ENCODE data around the gene CARD11. TPM values are rescaled to one million over a fixed set of nuclear protein-coding genes. Genes with fewer than 3 reads are reported as not detected.
A peak's percentile ranks its signal among the peaks of the same experiment; 100 is the strongest.

Gene CARD11
- total RNA-seq, 1 donor from 2014 or later: 0.63 TPM

- no peak for ATAC-seq
Measured at GRCh38 chr7:2912684-2913439, 130.8 kb downstream of the CARD11 start.

GRCh38 chr7:2911466-2911865 lies 132.2 kb downstream of the CARD11 start:
- no peak for ATAC-seq
- no peak for DNase-seq (ENCODE audit: low spot score)

More at GRCh38 chr7:2912684-2913439, 130.8 kb downstream of the CARD11 start:
- no peak for DNase-seq (ENCODE audit: low spot score)

- ATAC-seq: no peak
Measured at GRCh38 chr7:2909471-2910039, 134.1 kb downstream of the CARD11 start.

GRCh38 chr7:2909043-2909442 lies 134.6 kb downstream of the CARD11 start:
- ATAC-seq (no peak), DNase-seq (ENCODE audit: low spot score) (no peak)

More at GRCh38 chr7:2909471-2910039, 134.1 kb downstream of the CARD11 start:
- DNase-seq (ENCODE audit: low spot score): no peak

- ATAC-seq (no peak), DNase-seq (ENCODE audit: low spot score) (no peak)
Measured at GRCh38 chr7:2908103-2908683, 135.5 kb downstream of the CARD11 start.

- no peak for DNase-seq (ENCODE audit: low spot score)
- no peak for ATAC-seq
Measured at GRCh38 chr7:2906197-2906931, 137.3 kb downstream of the CARD11 start.

GRCh38 chr7:2905500-2905899 lies 138.2 kb downstream of the CARD11 start:
- DNase-seq (ENCODE audit: low spot score): no peak
- ATAC-seq: no peak

- DNase-seq (ENCODE audit: low spot score): no peak
- no peak for ATAC-seq
Measured at GRCh38 chr7:2905027-2905426, 138.6 kb downstream of the CARD11 start.

- no peak for DNase-seq (ENCODE audit: low spot score)
- ATAC-seq: no peak
Measured at GRCh38 chr7:2904202-2904601, 139.5 kb downstream of the CARD11 start.

GRCh38 chr7:2903682-2904162 lies 139.9 kb downstream of the CARD11 start:
- peak; percentile 47 for DNase-seq (ENCODE audit: low spot score)
- no peak for ATAC-seq

- ATAC-seq: no peak
Measured at GRCh38 chr7:2897023-2897422, 146.6 kb downstream of the CARD11 start.

GRCh38 chr7:2896131-2896530 lies 147.5 kb downstream of the CARD11 start:
- DNase-seq (ENCODE audit: low spot score): no peak
- ATAC-seq: no peak

More at GRCh38 chr7:2897023-2897422, 146.6 kb downstream of the CARD11 start:
- DNase-seq (ENCODE audit: low spot score): no peak

GRCh38 chr7:2894118-2894940 lies 149.3 kb downstream of the CARD11 start:
- DNase-seq (ENCODE audit: low spot score) (no peak), ATAC-seq (no peak)

- no peak for ATAC-seq
Measured at GRCh38 chr7:2893411-2893861, 150.2 kb downstream of the CARD11 start.

GRCh38 chr7:2892549-2892948 lies 151.1 kb downstream of the CARD11 start:
- DNase-seq (ENCODE audit: low spot score) (no peak), ATAC-seq (no peak)

More at GRCh38 chr7:2893411-2893861, 150.2 kb downstream of the CARD11 start:
- DNase-seq (ENCODE audit: low spot score): no peak

- DNase-seq (ENCODE audit: low spot score) (no peak), ATAC-seq (no peak)
Measured at GRCh38 chr7:2887816-2888215, 155.9 kb downstream of the CARD11 start.

- ATAC-seq (peak; percentile 95), DNase-seq (ENCODE audit: low spot score) (peak; percentile 53)
Measured at GRCh38 chr7:2886900-2887299, 156.8 kb downstream of the CARD11 start.

- ATAC-seq (no peak), DNase-seq (ENCODE audit: low spot score) (no peak)
Measured at GRCh38 chr7:2886391-2886790, 157.3 kb downstream of the CARD11 start.

- DNase-seq (ENCODE audit: low spot score) (no peak), ATAC-seq (no peak)
Measured at GRCh38 chr7:2884161-2884560, 159.5 kb downstream of the CARD11 start.

GRCh38 chr7:2883101-2883500 lies 160.6 kb downstream of the CARD11 start:
- DNase-seq (ENCODE audit: low spot score) (no peak), ATAC-seq (no peak)
